ENCODE results near the gene LTN1.
"Not testable (repeated sequence)": the region's sequence is repeated elsewhere in the genome, so short reads cannot be mapped to it uniquely, and the experiment has no call there.

LTN1 gene, protein sequence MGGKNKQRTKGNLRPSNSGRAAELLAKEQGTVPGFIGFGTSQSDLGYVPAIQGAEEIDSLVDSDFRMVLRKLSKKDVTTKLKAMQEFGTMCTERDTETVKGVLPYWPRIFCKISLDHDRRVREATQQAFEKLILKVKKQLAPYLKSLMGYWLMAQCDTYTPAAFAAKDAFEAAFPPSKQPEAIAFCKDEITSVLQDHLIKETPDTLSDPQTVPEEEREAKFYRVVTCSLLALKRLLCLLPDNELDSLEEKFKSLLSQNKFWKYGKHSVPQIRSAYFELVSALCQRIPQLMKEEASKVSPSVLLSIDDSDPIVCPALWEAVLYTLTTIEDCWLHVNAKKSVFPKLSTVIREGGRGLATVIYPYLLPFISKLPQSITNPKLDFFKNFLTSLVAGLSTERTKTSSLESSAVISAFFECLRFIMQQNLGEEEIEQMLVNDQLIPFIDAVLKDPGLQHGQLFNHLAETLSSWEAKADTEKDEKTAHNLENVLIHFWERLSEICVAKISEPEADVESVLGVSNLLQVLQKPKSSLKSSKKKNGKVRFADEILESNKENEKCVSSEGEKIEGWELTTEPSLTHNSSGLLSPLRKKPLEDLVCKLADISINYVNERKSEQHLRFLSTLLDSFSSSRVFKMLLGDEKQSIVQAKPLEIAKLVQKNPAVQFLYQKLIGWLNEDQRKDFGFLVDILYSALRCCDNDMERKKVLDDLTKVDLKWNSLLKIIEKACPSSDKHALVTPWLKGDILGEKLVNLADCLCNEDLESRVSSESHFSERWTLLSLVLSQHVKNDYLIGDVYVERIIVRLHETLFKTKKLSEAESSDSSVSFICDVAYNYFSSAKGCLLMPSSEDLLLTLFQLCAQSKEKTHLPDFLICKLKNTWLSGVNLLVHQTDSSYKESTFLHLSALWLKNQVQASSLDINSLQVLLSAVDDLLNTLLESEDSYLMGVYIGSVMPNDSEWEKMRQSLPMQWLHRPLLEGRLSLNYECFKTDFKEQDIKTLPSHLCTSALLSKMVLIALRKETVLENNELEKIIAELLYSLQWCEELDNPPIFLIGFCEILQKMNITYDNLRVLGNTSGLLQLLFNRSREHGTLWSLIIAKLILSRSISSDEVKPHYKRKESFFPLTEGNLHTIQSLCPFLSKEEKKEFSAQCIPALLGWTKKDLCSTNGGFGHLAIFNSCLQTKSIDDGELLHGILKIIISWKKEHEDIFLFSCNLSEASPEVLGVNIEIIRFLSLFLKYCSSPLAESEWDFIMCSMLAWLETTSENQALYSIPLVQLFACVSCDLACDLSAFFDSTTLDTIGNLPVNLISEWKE (N-terminal part only)

DNA sequence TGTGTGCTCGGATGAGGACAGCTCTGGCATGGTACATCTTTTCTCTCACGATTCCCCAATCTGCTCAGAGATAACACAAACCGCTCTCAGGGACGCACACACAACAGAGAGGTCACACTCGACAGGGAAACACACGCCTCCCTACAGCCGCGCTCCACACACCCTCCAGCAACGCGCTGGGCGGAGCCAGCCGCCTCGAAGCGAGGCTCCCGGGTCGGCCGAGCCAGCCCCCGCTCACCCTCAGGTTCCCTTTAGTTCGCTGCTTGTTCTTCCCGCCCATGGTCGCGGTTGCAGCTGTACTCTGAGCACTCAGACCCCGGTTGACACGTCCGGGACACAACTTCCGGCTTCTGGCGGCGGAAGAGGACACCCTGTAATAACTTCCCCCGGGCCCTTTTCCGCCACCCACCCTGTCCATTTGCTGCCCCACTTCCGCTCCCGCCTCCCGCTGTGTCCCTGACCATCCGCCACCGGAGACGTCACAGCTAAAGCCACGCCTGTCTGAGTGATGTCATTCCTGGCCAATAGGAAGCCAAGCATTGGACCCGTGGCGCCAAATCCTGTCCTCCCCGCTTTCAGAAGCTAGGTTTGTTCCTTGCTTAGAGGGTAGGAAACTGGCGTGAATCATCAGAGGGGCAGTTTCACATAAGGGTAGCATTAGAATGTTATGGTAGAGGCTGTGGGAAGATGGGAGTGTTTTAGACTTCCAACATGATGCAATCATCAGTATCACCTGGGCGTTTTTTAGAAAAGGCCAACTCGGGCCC is at the start of gene LTN1:
Gene LTN1 (minus strand): TSS at position 352 of the 767 bp plus-strand sequence. CDS start 72 bp downstream, at position 280.
- DNase-seq (ENCODE audit: low read depth), result peak; percentile 97

DNA sequence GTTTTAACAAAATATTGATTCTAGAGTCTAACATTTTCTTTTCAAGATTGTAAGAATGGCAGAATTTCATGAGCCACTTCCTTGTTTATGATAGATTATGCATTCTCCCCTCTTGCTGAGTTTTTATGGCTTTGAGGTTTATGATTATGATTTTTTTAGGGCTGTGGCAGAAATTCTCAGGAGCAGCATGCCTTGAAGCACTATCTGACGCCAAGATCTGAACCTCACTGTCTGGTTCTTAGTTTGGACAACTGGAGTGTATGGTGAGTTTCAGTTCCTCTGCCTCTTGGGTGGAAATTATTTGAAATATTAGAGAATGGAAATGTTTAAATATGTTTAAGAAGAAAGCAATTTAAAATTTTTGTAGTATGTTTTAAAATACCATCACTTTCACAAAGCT is 42.0 kb upstream of the LTN1 start:
- DNase-seq (ENCODE audit: low read depth), result no peak

DNA sequence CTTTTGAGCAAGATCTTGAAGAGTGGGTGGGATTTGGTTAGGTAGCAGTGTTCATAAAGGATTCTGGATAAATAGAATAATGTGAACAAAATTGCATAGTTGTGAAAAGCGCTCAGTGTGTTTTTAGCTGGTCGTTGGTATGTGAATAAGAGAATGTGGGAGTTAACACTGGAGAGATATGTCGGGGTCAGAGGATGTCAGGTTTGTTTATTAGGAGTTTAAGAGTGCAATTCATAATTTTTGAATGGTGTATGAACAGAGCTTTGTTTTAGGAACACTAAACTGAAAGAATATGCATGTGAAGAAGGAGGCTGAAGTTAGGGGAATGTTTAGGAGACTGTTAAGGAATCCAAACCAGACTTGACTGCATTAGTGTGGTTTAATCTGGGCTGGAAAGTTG is 41.2 kb upstream of the LTN1 start:
- DNase-seq (ENCODE audit: low read depth), result no peak

GRCh38 chr21:29033301-29033700 is 40.6 kb upstream of the LTN1 start:
- no peak for DNase-seq (ENCODE audit: low read depth)

GRCh38 chr21:29030909-29031308 is 38.2 kb upstream of the LTN1 start:
- DNase-seq (ENCODE audit: low read depth), result no peak

- no peak for DNase-seq (ENCODE audit: low read depth)
These were observed 36.8 kb upstream of the LTN1 start for GRCh38 chr21:29029524-29029923.

- no peak for DNase-seq (ENCODE audit: low read depth)
These were observed 32.6 kb upstream of the LTN1 start for GRCh38 chr21:29025328-29025713.

DNA sequence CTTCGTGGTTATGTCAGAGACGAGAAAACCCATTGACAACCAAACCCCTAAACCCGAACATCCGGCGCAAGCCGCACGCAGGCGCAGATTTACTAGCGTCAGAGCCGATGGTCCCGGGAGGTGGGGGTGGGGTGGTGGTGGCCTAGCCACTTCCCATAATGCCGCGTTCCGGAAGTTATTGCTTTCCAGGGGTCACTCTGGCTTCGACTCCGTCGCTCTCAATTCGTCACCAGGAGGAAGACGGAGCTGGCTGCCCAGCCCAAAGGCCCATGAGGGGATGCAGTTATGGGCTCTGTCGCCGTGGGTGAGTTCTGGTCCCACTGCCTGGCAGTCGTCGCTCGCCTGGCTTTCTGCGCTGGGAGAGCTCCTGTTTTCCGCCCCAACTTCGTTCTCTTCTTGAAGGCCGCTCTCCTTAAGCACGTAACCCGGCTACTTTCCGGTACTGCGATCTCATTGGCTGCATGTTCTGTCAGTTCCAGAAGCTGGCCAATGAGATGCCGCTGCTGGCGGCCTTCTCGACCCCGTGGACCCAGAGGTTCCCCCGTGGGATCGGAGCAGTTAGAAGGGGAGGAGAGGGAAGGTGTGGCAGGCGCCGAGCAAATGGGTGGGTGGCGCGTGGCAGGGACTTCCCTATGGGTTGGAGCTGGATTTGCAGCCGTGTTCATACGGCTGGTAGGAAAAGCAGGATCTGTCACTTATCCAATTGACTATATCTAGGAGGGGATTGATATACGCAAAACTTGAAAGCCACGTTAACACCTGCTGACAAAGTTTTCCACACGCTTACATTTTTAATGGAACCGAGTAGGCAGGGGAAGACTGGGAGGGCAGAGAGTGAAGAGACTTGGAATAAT is 32.0 kb upstream of the LTN1 start, which contains the start of gene USP16:
Gene USP16 (plus strand): TSS at position 195 of the 854 bp plus-strand sequence. CDS start 3,246 bp downstream, outside the sequence.
- peak; percentile 87 for DNase-seq (ENCODE audit: low read depth)

GRCh38 chr21:29022166-29022565 is 29.5 kb upstream of the LTN1 start:
- DNase-seq (ENCODE audit: low read depth), result no peak

DNA sequence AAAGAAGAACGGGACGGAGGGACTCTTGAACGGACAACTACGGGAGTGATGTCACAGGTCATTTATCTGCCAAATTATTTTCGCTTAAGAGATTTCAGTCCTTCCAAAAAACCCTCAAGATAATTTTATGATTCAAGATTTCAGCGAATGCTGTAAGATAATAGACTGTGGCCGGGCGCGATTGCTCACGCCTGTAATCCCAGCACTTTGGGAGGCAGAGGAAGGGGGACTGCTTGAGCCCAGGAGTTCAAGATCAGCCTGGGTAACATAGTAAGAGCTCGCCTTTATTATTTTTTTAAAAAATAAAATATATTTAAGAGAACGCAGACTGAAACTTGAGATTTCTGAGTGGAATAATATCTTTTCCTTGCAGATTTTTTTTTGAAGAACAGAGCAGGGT is 25.9 kb upstream of the LTN1 start:
- no peak for DNase-seq (ENCODE audit: low read depth)

DNA sequence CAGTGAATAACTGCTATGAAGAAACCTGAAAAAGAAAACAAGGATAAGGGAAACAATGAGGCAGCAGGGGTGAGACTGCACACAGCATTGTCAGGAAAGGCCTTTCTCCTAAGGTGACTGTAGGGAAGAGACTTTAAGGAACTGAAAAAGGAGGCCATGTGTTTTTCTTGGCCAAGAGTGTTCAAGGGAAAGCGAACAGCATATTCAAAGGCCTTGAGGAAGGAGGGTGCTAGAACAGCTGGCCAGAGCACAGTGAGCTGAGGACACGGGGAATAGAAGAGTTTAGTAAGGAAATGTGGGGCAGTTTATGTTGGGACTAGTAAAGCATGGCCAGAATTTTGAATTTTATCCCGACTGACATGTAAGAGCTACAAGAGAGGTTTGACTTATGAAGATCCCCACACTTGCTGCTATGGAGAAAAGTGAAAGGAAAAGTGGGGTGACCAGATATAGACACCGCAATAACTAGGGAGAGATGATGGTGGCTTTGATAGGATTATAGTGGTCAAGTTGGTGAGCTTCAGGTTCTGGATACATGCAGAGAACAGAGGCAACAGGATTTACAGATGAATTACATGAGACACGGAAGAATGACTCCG is 25.1 kb upstream of the LTN1 start:
- DNase-seq (ENCODE audit: low read depth), result no peak

DNA sequence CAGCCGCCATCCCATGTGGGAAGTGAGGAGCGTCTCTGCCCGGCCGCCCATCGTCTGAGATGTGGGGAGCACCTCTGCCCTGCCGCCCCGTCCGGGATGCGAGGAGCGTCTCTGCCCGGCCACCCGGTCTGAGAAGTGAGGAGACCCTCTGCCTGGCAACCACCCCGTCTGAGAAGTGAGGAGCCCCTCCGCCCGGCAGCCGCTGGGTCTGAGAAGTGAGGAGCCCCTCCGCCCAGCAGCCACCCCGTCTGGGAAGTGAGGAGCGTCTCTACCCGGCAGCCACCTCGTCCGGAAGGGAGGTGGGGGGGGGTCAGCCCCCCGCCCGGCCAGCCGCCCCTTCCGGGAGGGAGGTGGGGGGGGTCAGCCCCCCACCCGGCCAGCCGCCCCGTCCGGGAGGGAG is 18.6 kb upstream of the LTN1 start:
- DNase-seq (ENCODE audit: low read depth), result not testable (repeated sequence)

DNA sequence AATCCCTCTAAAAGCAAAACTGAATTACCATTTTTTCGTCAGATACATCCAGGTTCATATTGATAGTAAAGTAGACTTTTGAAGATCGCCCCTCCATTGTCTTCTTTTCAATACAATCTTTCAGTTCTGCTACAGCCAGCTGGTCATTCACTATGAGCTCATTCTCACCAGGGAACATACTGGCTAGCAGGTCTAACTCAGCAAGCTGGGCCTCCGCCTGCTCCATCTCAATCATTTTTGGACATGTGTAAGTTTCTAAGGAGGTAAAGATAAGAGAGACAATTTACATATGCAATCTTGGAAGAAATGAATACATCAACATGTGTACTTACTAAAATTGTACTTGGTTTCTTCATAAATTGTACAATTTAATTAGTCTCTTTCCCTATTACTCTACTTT is 15.7 kb upstream of the LTN1 start:
- no peak for DNase-seq (ENCODE audit: low read depth)

- no peak for DNase-seq (ENCODE audit: low read depth)
These were observed 15.1 kb upstream of the LTN1 start for GRCh38 chr21:29007810-29008209.

DNA sequence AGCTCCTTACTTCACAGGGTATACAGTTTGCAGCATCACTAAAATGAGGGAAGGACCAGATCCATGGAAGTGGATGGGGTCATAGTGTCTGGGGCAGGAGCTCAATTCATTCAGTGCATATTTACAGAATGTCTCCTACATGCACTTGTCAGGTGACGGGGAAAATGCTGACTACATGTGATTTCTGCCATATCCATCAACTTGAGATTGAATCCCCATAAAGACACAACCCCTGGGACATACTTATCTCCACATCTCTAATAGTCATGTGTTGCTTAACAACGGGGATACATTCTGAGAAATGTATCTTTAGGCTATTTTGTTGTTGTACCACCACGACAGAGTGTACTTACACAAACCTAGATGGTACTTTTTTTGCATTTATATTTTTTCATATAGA is 14.5 kb upstream of the LTN1 start:
- DNase-seq (ENCODE audit: low read depth), result no peak

DNA sequence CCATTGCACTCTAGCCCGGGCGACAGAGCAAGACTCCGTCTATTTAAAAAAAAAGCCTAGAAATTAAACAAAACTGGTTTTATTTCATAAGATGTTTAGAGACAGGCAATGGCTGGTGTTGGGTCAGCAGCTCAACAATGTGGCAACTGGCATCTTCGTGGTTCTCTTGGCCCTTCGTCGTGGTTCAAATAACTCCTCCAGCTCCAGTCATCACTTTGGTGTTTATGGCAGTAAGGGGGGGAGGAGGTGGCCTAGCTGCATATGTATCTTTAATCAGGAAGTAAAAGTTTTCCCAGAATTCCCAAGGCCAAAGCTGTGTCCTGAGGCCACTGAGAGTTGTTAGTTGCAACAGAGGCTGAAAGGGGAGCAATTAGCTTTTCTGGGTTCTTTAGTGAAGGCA is 13.0 kb upstream of the LTN1 start:
- DNase-seq (ENCODE audit: low read depth), result no peak

DNA sequence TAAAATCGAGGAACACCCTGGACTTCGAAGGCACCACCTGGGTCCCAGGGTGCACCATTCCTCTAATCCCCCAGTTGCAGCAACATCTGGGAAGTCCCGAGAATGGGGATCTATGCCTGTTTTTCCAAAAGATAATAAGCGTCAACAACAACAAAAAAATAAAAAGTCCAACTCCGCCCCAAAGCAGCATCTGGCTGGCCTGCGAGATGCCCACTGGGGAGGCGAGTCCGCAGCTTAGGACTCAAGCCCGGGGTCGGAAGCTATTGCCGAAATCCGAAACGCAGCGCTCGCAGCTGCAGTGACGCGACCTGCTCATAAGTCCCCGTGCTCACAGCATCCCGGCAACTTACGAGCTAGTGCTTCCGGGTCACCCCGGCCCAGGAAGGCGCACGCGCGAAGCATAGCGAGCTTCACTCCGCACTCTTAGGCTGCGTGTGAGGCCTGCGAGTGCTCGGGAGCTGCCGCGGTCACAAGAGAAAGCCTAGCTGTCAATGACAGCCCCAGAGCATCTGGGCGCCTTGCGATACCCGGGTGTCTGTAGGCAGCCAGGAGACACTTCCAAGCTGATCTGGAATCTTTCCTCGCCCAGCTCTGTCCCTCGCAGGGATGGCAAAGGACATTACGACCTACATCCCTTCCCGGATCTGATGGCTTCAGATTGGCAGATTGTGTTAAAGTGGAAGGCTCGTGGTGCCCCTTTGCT is 9.9 kb upstream of the LTN1 start:
- DNase-seq (ENCODE audit: low read depth), result peak; percentile 88

DNA sequence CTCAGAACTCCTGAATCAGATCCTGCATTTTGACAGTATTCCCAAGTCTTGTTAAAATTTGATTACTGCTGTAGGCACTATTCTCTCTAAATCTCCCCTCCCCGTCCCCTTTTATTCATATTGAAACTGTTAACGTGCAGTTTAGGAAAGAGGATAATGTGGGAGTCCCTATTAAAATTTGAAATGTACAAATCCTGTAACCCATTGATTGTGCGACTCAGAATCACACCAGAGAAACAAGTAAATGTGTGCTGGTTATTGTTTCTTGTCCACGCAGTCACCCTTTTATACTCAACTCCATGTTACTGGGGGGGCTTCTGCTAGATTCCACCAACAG is 584 bp upstream of the LTN1 start:
- no peak for DNase-seq (ENCODE audit: low read depth)

DNA sequence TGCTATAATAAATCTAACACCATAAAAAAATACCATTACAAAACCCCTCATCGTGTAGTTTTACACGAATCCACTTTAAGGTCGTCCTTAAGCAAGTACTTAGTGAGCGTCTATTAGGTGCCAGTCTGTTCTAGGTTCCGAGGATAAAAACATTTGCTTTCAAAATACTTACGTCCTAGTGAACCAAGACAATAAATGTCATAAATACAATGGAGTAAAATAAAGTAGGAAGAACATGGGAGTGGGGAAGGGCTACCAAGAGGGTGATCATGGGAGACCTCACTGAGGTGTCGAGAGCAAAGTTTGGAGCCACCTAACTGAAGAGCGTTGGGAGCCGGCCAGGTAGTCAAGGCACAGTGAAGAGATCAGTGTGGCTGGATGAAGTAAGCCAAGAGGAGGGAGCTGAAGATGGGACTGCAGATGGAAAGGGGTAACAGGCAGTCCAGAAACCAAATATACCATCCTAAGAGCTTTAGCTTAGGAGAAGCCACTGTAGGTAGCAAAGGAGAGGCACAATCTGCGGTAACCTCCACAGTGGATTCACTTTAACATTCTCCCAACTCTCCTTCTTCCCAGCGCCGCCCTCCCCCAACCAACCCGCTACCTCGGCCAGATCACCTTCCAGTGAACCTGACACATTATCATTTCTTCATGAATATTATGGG is 684 bp downstream of the LTN1 start:
- no peak for DNase-seq (ENCODE audit: low read depth)
